WTC11 (cell line): ENCODE results near the gene OBSCN. TPM values are rescaled to one million over a fixed set of nuclear protein-coding genes. Genes with fewer than 3 reads are reported as not detected.

Source experiments
- ATAC-seq: fragments of 200-7000 bp; cut with Tn5 transposase; 2 replicates; pipeline ENCODE4 v1.10.0; 2021; ENCODE audit warnings: mild to moderate bottlenecking, moderate library complexity
- CTCF ChIA-PET: fragments of 300-600 bp; sonication (Branson Sonifier 250); formaldehyde crosslinking; loops from one replicate; lab custom pipeline; 2021; ENCODE audit warnings: antibody characterized with exemption; lab: Charles Lee
- POLR2A ChIA-PET: fragments of 350-600 bp; sonication (Branson Sonifier 250); formaldehyde crosslinking; loops from one replicate; lab custom pipeline; 2021; ENCODE audit warnings: antibody characterized with exemption; lab: Charles Lee
- DNase-seq: peaks from one replicate; pipeline ENCODE4 v3.0.0; 2021; ENCODE audit warnings: low spot score
- H3K27ac Mint-ChIP-seq: 2 replicates; pipeline ENCODE4 v1.8.0; 2021; ENCODE audit warnings: mixed read lengths
- H3K27me3 Mint-ChIP-seq: 2 replicates; pipeline ENCODE4 v1.8.0; 2021; ENCODE audit warnings: low read depth, mild to moderate bottlenecking, moderate library complexity, mixed read lengths
- H3K36me3 Mint-ChIP-seq: 2 replicates; pipeline ENCODE4 v1.8.0; 2021; ENCODE audit warnings: mixed read lengths
- H3K4me1 Mint-ChIP-seq: 2 replicates; pipeline ENCODE4 v1.8.0; 2022; ENCODE audit warnings: mixed read lengths
- H3K4me3 Mint-ChIP-seq: 2 replicates; pipeline ENCODE4 v1.8.0; 2021; ENCODE audit warnings: mild to moderate bottlenecking, moderate library complexity, mixed read lengths
- H3K9me3 Mint-ChIP-seq: 2 replicates; pipeline ENCODE4 v1.8.0; 2021; ENCODE audit warnings: mixed read lengths
- ATF1 ChIP-seq: sonication (generic); formaldehyde crosslinking; IDR thresholded peaks from 2 replicates; pipeline ENCODE4 v1.8.1; 2023; ENCODE audit warnings: mild to moderate bottlenecking, moderate library complexity, missing genetic modification reagents
- CBFB ChIP-seq: sonication (generic); formaldehyde crosslinking; IDR thresholded peaks from 2 replicates; pipeline ENCODE4 v1.8.1; 2022; ENCODE audit warnings: mild to moderate bottlenecking, low read depth, missing genetic modification reagents
- ELF4 ChIP-seq: sonication (generic); formaldehyde crosslinking; IDR thresholded peaks from 2 replicates; pipeline ENCODE4 v1.8.1; 2022; ENCODE audit warnings: low read depth, mild to moderate bottlenecking, moderate library complexity, missing genetic modification reagents
- EMX1 ChIP-seq: fragments of 250-450 bp; sonication (Bioruptor Pico); IDR thresholded peaks from 2 replicates; pipeline ENCODE4 v1.8.0; 2021; ENCODE audit warnings: mild to moderate bottlenecking
- GTF2I ChIP-seq: fragments of 250-450 bp; sonication (Bioruptor Pico); conservative IDR thresholded peaks from 2 replicates; pipeline ENCODE4 v1.4.0; 2021; ENCODE audit warnings: mild to moderate bottlenecking
- HMGA2 ChIP-seq: fragments of 250-450 bp; sonication (Bioruptor Pico); IDR thresholded peaks from 2 replicates; pipeline ENCODE4 v1.4.0; 2021; ENCODE audit warnings: mild to moderate bottlenecking, moderate library complexity
- JAZF1 ChIP-seq: fragments of 250-450 bp; sonication (Bioruptor Pico); IDR thresholded peaks from 2 replicates; pipeline ENCODE4 v1.9.0; 2021; ENCODE audit warnings: moderate library complexity, mild to moderate bottlenecking, inconsistent platforms
- MYBL2 ChIP-seq: sonication (generic); formaldehyde crosslinking; IDR thresholded peaks from 2 replicates; pipeline ENCODE4 v1.8.1; 2023; ENCODE audit warnings: mild to moderate bottlenecking, moderate library complexity, missing genetic modification reagents
- NFYB ChIP-seq: sonication (generic); formaldehyde crosslinking; conservative IDR thresholded peaks from 2 replicates; pipeline ENCODE4 v1.8.0; 2022; ENCODE audit warnings: low read depth, missing genetic modification reagents
- NR3C1 ChIP-seq: sonication (generic); formaldehyde crosslinking; conservative IDR thresholded peaks from 2 replicates; pipeline ENCODE4 v1.8.1; 2023; ENCODE audit warnings: low read depth, mild to moderate bottlenecking, missing genetic modification reagents
- SMAD3 ChIP-seq: sonication (generic); formaldehyde crosslinking; IDR thresholded peaks from 2 replicates; pipeline ENCODE4 v1.8.0; 2022; ENCODE audit warnings: missing genetic modification reagents, mild to moderate bottlenecking, borderline replicate concordance
- TEAD1 ChIP-seq: sonication (generic); formaldehyde crosslinking; IDR thresholded peaks from 2 replicates; pipeline ENCODE4 v1.8.0; 2022; ENCODE audit warnings: mild to moderate bottlenecking, missing genetic modification reagents
- TEAD4 ChIP-seq: sonication (generic); formaldehyde crosslinking; IDR thresholded peaks from 2 replicates; pipeline ENCODE4 v1.8.0; 2022; ENCODE audit warnings: mild to moderate bottlenecking, missing genetic modification reagents
- TP53 ChIP-seq: sonication (generic); formaldehyde crosslinking; IDR thresholded peaks from 2 replicates; pipeline ENCODE4 v1.8.1; 2023; ENCODE audit warnings: mild to moderate bottlenecking, missing genetic modification reagents
- ZNF263 ChIP-seq: sonication (generic); formaldehyde crosslinking; IDR thresholded peaks from 2 replicates; pipeline ENCODE4 v1.8.1; 2022; ENCODE audit warnings: low read depth, mild to moderate bottlenecking, moderate library complexity, missing genetic modification reagents
- ZNF671 ChIP-seq: fragments of 250-450 bp; sonication (Bioruptor Pico); IDR thresholded peaks from 2 replicates; pipeline ENCODE4 v1.8.0; 2021; ENCODE audit warnings: mild to moderate bottlenecking
- total RNA-seq: library from RNA; stranded (reverse); gene quantifications from 3 replicates; pipeline ENCODE4 v1.2.3, GENCODE V29; 2021
- TF ChIP-seq, protein P1 (sequence below): sonication (generic); formaldehyde crosslinking; IDR thresholded peaks from 2 replicates; pipeline ENCODE4 v1.8.0; 2022; ENCODE audit warnings: mild to moderate bottlenecking, missing genetic modification reagents
- TF ChIP-seq, protein P2 (sequence below): sonication (generic); formaldehyde crosslinking; IDR thresholded peaks from 2 replicates; pipeline ENCODE4 v1.8.0; 2023; ENCODE audit warnings: mild to moderate bottlenecking, missing genetic modification reagents
- TF ChIP-seq, protein P3 (sequence below): sonication (generic); formaldehyde crosslinking; IDR thresholded peaks from 2 replicates; pipeline ENCODE4 v1.8.1; 2022; ENCODE audit warnings: low read depth, missing genetic modification reagents, borderline replicate concordance
- TF ChIP-seq, protein P4 (sequence below): fragments of 250-450 bp; sonication (Bioruptor Pico); IDR thresholded peaks from 2 replicates; pipeline ENCODE4 v1.9.0; 2021; ENCODE audit warnings: mild to moderate bottlenecking
- TF ChIP-seq, protein P5 (sequence below): fragments of 250-450 bp; sonication (Bioruptor Pico); IDR thresholded peaks from 2 replicates; pipeline ENCODE4 v2.1.2; 2022; ENCODE audit warnings: mild to moderate bottlenecking, moderate library complexity
- TF ChIP-seq, protein P6 (sequence below): sonication (generic); formaldehyde crosslinking; IDR thresholded peaks from 2 replicates; pipeline ENCODE4 v1.8.0; 2023; ENCODE audit warnings: missing genetic modification reagents, mild to moderate bottlenecking, borderline replicate concordance

OBSCN gene
- total RNA-seq, 1 experiment from 2014 or later, result 38.8 TPM

DNA sequence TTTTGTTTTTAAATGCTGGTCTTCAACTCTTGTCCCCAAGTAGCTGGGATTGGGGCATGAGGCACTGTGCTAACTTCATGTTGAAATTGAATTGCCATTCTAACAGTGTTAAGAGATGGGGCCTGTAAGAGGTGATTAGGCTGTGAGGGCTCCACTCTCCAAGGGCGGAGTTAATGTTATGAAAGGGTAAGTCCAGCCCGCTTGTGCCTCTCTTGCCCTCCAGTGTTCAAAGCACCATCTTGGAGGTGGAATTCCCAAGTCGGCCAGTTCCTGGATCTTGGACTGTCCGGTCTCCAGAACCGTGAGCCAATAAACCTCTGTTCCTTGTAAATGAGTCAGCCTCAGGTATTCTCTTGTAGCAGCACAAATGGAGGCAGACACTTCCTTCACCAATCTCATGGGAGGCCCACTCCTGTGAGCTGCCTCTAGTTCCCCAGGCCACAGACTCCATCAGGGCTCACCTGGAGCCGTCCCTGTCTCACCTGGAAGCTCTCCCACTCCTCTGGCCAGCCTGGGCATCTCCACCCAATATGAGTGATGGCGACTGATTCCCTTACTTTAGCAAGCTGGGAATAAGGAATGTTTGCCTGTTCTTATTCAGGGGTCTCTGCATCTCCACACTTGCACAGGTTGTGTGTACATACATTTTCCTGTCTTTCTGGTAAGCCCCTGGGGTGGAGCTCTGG is 26.7 kb upstream of the OBSCN start:
- Mint-ChIP-seq H3K27me3 (no peaks in the 10 kb centered on the region), H3K27ac (no peak overlapping the region), H3K9me3 (no peaks in the 10 kb centered on the region), H3K4me1 (no peaks in the 10 kb centered on the region), H3K4me3 (no peak overlapping the region), H3K36me3 (no peaks in the 10 kb centered on the region)
- TF ChIP-seq NFYB (CRISPR knock-in tag) (no peak), GTF2I (CRISPR knock-in tag) (no peak), NR3C1 (CRISPR knock-in tag) (no peak), TP53 (CRISPR knock-in tag) (no peak), ZNF671 (CRISPR knock-in tag) (no peak), ZNF263 (CRISPR knock-in tag) (no peak), EMX1 (no peak), MYBL2 (CRISPR knock-in tag) (no peak), SMAD3 (no peak), ELF4 (CRISPR knock-in tag) (no peak), TEAD1 (CRISPR knock-in tag) (no peak), HMGA2 (CRISPR knock-in tag) (no peak)
- TF ChIP-seq, protein P1, sequence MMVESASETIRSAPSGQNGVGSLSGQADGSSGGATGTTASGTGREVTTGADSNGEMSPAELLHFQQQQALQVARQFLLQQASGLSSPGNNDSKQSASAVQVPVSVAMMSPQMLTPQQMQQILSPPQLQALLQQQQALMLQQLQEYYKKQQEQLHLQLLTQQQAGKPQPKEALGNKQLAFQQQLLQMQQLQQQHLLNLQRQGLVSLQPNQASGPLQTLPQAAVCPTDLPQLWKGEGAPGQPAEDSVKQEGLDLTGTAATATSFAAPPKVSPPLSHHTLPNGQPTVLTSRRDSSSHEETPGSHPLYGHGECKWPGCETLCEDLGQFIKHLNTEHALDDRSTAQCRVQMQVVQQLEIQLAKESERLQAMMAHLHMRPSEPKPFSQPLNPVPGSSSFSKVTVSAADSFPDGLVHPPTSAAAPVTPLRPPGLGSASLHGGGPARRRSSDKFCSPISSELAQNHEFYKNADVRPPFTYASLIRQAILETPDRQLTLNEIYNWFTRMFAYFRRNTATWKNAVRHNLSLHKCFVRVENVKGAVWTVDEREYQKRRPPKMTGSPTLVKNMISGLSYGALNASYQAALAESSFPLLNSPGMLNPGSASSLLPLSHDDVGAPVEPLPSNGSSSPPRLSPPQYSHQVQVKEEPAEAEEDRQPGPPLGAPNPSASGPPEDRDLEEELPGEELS (CRISPR knock-in tag), result no peak
- TF ChIP-seq, protein P2, sequence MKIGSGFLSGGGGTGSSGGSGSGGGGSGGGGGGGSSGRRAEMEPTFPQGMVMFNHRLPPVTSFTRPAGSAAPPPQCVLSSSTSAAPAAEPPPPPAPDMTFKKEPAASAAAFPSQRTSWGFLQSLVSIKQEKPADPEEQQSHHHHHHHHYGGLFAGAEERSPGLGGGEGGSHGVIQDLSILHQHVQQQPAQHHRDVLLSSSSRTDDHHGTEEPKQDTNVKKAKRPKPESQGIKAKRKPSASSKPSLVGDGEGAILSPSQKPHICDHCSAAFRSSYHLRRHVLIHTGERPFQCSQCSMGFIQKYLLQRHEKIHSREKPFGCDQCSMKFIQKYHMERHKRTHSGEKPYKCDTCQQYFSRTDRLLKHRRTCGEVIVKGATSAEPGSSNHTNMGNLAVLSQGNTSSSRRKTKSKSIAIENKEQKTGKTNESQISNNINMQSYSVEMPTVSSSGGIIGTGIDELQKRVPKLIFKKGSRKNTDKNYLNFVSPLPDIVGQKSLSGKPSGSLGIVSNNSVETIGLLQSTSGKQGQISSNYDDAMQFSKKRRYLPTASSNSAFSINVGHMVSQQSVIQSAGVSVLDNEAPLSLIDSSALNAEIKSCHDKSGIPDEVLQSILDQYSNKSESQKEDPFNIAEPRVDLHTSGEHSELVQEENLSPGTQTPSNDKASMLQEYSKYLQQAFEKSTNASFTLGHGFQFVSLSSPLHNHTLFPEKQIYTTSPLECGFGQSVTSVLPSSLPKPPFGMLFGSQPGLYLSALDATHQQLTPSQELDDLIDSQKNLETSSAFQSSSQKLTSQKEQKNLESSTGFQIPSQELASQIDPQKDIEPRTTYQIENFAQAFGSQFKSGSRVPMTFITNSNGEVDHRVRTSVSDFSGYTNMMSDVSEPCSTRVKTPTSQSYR, result no peak
- TF ChIP-seq, protein P3, sequence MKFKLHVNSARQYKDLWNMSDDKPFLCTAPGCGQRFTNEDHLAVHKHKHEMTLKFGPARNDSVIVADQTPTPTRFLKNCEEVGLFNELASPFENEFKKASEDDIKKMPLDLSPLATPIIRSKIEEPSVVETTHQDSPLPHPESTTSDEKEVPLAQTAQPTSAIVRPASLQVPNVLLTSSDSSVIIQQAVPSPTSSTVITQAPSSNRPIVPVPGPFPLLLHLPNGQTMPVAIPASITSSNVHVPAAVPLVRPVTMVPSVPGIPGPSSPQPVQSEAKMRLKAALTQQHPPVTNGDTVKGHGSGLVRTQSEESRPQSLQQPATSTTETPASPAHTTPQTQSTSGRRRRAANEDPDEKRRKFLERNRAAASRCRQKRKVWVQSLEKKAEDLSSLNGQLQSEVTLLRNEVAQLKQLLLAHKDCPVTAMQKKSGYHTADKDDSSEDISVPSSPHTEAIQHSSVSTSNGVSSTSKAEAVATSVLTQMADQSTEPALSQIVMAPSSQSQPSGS (CRISPR knock-in tag), result no peak
- TF ChIP-seq, protein P4, sequence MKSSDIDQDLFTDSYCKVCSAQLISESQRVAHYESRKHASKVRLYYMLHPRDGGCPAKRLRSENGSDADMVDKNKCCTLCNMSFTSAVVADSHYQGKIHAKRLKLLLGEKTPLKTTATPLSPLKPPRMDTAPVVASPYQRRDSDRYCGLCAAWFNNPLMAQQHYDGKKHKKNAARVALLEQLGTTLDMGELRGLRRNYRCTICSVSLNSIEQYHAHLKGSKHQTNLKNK (CRISPR knock-in tag), result no peak
- TF ChIP-seq, protein P5, sequence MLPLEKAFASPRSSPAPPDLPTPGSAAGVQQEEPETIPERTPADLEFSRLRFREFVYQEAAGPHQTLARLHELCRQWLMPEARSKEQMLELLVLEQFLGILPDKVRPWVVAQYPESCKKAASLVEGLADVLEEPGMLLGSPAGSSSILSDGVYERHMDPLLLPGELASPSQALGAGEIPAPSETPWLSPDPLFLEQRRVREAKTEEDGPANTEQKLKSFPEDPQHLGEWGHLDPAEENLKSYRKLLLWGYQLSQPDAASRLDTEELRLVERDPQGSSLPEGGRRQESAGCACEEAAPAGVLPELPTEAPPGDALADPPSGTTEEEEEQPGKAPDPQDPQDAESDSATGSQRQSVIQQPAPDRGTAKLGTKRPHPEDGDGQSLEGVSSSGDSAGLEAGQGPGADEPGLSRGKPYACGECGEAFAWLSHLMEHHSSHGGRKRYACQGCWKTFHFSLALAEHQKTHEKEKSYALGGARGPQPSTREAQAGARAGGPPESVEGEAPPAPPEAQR (CRISPR knock-in tag), result no peak
- ATAC-seq, result no peak
- ChIA-PET CTCF (interaction anchor here (0.6 to 2.8 kb wide), 6 partner anchors 15 to 1003 kb away, joined by 3 to 15 read pairs (median 4); partner anchors contain the start of gene IBA57), POLR2A (no interaction called here)
- no peak for DNase-seq

DNA sequence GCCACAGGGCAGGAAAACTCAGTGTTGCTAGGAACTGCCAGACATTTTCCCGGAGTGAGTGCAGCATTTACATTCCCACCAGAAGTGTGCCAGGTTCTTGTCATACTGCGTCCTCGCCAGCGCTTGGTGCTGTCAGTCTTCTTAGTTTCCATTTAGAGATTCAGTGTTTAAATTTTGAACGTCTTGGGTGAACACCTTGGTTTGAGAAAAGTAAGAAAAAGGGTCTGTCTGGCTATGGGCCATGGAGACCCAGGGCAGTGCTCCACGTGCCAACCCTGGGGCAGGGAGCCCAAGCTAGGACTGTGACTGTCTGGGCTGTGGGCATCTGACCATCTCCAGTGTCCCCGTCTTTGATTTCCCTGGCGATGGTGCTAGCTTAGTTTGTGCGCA is 26.2 kb upstream of the OBSCN start:
- no peaks in the 10 kb centered on the region for H3K36me3 Mint-ChIP-seq
- H3K4me3 Mint-ChIP-seq, result no peak overlapping the region
- no peaks in the 10 kb centered on the region for H3K4me1 Mint-ChIP-seq
- H3K9me3 Mint-ChIP-seq, result no peaks in the 10 kb centered on the region
- ChIA-PET POLR2A (no interaction called here), CTCF (no interaction called here)
- H3K27ac Mint-ChIP-seq, result no peak overlapping the region
- DNase-seq, result no peak
- ATAC-seq, result no peak
- no peaks in the 10 kb centered on the region for H3K27me3 Mint-ChIP-seq
- TF ChIP-seq ATF1 (no peak), MYBL2 (CRISPR knock-in tag) (no peak), CBFB (CRISPR knock-in tag) (no peak), HMGA2 (CRISPR knock-in tag) (no peak), JAZF1 (CRISPR knock-in tag) (no peak), TEAD4 (CRISPR knock-in tag) (no peak)
- TF ChIP-seq, protein P6, sequence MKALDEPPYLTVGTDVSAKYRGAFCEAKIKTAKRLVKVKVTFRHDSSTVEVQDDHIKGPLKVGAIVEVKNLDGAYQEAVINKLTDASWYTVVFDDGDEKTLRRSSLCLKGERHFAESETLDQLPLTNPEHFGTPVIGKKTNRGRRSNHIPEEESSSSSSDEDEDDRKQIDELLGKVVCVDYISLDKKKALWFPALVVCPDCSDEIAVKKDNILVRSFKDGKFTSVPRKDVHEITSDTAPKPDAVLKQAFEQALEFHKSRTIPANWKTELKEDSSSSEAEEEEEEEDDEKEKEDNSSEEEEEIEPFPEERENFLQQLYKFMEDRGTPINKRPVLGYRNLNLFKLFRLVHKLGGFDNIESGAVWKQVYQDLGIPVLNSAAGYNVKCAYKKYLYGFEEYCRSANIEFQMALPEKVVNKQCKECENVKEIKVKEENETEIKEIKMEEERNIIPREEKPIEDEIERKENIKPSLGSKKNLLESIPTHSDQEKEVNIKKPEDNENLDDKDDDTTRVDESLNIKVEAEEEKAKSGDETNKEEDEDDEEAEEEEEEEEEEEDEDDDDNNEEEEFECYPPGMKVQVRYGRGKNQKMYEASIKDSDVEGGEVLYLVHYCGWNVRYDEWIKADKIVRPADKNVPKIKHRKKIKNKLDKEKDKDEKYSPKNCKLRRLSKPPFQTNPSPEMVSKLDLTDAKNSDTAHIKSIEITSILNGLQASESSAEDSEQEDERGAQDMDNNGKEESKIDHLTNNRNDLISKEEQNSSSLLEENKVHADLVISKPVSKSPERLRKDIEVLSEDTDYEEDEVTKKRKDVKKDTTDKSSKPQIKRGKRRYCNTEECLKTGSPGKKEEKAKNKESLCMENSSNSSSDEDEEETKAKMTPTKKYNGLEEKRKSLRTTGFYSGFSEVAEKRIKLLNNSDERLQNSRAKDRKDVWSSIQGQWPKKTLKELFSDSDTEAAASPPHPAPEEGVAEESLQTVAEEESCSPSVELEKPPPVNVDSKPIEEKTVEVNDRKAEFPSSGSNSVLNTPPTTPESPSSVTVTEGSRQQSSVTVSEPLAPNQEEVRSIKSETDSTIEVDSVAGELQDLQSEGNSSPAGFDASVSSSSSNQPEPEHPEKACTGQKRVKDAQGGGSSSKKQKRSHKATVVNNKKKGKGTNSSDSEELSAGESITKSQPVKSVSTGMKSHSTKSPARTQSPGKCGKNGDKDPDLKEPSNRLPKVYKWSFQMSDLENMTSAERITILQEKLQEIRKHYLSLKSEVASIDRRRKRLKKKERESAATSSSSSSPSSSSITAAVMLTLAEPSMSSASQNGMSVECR (CRISPR knock-in tag), result no peak
